SK-N-SH (cell line): ENCODE results near the gene NOBOX. TPM values are rescaled to one million over a fixed set of nuclear protein-coding genes. Genes with fewer than 3 reads are reported as not detected.

Experiments
- CTCF ChIA-PET: fragments of 300-600, 350-600 bp; formaldehyde crosslinking; extraction: SDS; loops from one replicate; lab custom pipeline; 2021; lab: Yijun Ruan, JAX
- POLR2A ChIA-PET: fragments of 350-600 bp; sonication (Branson Sonifier 250); formaldehyde crosslinking; extraction: SDS; loops from one replicate; lab custom pipeline; 2020; ENCODE audit warnings: antibody characterized with exemption, inconsistent platforms; lab: Yijun Ruan, JAX
- DNase-seq: peaks from one replicate; pipeline ENCODE4 v3.0.0; 2012
- H2AFZ ChIP-seq: fragments of 200-600 bp; sonication (generic); 2 replicates; pipeline ENCODE4 v1.8.1; 2016; ENCODE audit warnings: antibody characterized with exemption, mild to moderate bottlenecking, low read depth
- H3F3A ChIP-seq: fragments of 200-600 bp; sonication (generic); replicated peaks from 2 replicates; pipeline ENCODE3; 2016; ENCODE audit warnings: antibody characterized with exemption, mild to moderate bottlenecking; ENCODE audit not compliant: insufficient read depth
- H3K27ac ChIP-seq, 2 experiments: fragments of 200-500 bp in 1 of 2; fragments of 200-600 bp in 1 of 2; sonication (Bioruptor generic) in 1 of 2; sonication (generic), shearing (Covaris generic) in 1 of 2; 2 replicates each; pipeline versions ENCODE4 v1.5.1 to v1.6.1; 2014 to 2016; ENCODE audit warnings: low read depth in 2 of 2, inconsistent platforms in 1 of 2, low read length in 1 of 2, mild to moderate bottlenecking in 1 of 2, mixed read lengths in 1 of 2
- H3K27me3 ChIP-seq: fragments of 200-600 bp; sonication (generic), shearing (Covaris generic); 2 replicates; pipeline ENCODE4 v1.6.1; 2016; ENCODE audit warnings: mixed run types; ENCODE audit not compliant: insufficient read depth
- H3K36me3 ChIP-seq, 2 experiments: fragments of 200-500 bp in 1 of 2; fragments of 200-600 bp in 1 of 2; sonication (Bioruptor generic) in 1 of 2; sonication (generic) in 1 of 2; replicated peaks in 1 of 2; 2 replicates each; pipeline versions ENCODE3 to v1.5.1; 2014 to 2016; ENCODE audit warnings: low read length in 1 of 2, mild to moderate bottlenecking in 1 of 2; ENCODE audit not compliant: insufficient read depth in 2 of 2, control insufficient read depth in 1 of 2
- H3K4me1 ChIP-seq, 2 experiments: fragments of 200-500 bp in 1 of 2; fragments of 200-600 bp in 1 of 2; sonication (Bioruptor generic) in 1 of 2; sonication (generic), shearing (Covaris generic) in 1 of 2; 2 replicates each; pipeline versions ENCODE4 v1.5.1 to v1.6.1; 2014 to 2016; ENCODE audit warnings: low read depth in 1 of 2, low read length in 1 of 2, mixed run types in 1 of 2; ENCODE audit not compliant: insufficient read depth in 2 of 2, control insufficient read depth in 1 of 2
- H3K4me2 ChIP-seq: fragments of 200-600 bp; sonication (generic), shearing (Covaris generic); 2 replicates; pipeline ENCODE4 v1.6.1; 2017; ENCODE audit warnings: mixed run types
- H3K4me3 ChIP-seq, 2 experiments: fragments of 200-500 bp in 1 of 2; fragments of 200-600 bp in 1 of 2; sonication (Bioruptor generic) in 1 of 2; sonication (generic), shearing (Covaris generic) in 1 of 2; 2 replicates each; pipeline versions ENCODE4 v1.5.1 to v1.8.1; 2014 to 2016; ENCODE audit warnings: low read depth in 2 of 2, inconsistent platforms in 1 of 2, low read length in 1 of 2, mild to moderate bottlenecking in 1 of 2, mixed read lengths in 1 of 2, moderate library complexity in 1 of 2
- H3K79me2 ChIP-seq: fragments of 200-600 bp; sonication (generic); 2 replicates; pipeline ENCODE4 v1.8.1; 2017; ENCODE audit warnings: mild to moderate bottlenecking; ENCODE audit not compliant: insufficient read depth
- H3K9ac ChIP-seq: fragments of 200-600 bp; sonication (generic); 2 replicates; pipeline ENCODE4 v1.6.1; 2017; ENCODE audit warnings: mixed run types
- H3K9me2 ChIP-seq: fragments of 200-600 bp; sonication (generic); 2 replicates; pipeline ENCODE4 v1.6.1; 2017; ENCODE audit warnings: mixed run types
- H3K9me3 ChIP-seq: fragments of 200-600 bp; sonication (generic); 2 replicates; pipeline ENCODE4 v1.6.1; 2017; ENCODE audit warnings: mixed run types, mild to moderate bottlenecking, moderate library complexity
- H4K20me1 ChIP-seq: fragments of 200-600 bp; sonication (generic); 2 replicates; pipeline ENCODE4 v1.6.1; 2017; ENCODE audit warnings: mild to moderate bottlenecking, mixed run types; ENCODE audit not compliant: insufficient read depth
- CHD2 ChIP-seq: fragments of 150-350 bp; IDR thresholded peaks from 2 replicates; pipeline ENCODE4 v1.6.1; 2018; ENCODE audit warnings: low read length; ENCODE audit not compliant: partially characterized antibody
- CTCF ChIP-seq: fragments of 200-600 bp; sonication (generic); IDR thresholded peaks from 2 replicates; pipeline ENCODE4 v1.6.1; 2017; ENCODE audit warnings: antibody characterized with exemption, mild to moderate bottlenecking, moderate library complexity
- ELF1 ChIP-seq: IDR thresholded peaks from 2 replicates; pipeline ENCODE4 v1.4.0; 2012
- EP300 ChIP-seq, 2 experiments: IDR thresholded peaks; 2 replicates each; pipeline versions ENCODE4 v1.4.0 to v1.6.1; 2012; ENCODE audit warnings: borderline replicate concordance in 1 of 2, low read depth in 1 of 2, low read length in 1 of 2
- FOSL2 ChIP-seq: IDR thresholded peaks from 2 replicates; pipeline ENCODE4 v1.4.0; 2012; ENCODE audit warnings: low read depth, mild to moderate bottlenecking, moderate library complexity, borderline replicate concordance
- FOXM1 ChIP-seq: IDR thresholded peaks from 2 replicates; pipeline ENCODE4 v1.4.0; 2012; ENCODE audit warnings: low read depth, mild to moderate bottlenecking
- GABPA ChIP-seq: IDR thresholded peaks from 2 replicates; pipeline ENCODE4 v1.4.0; 2012; ENCODE audit warnings: low read depth, mild to moderate bottlenecking
- GATA2 ChIP-seq: sonication (generic); formaldehyde crosslinking; IDR thresholded peaks from 2 replicates; pipeline ENCODE4 v1.5.0; 2020; ENCODE audit warnings: mild to moderate bottlenecking, missing genetic modification reagents
- MAX ChIP-seq: IDR thresholded peaks from 2 replicates; pipeline ENCODE4 v1.4.0; 2012; ENCODE audit warnings: low read depth
- MEF2A ChIP-seq: IDR thresholded peaks from 2 replicates; pipeline ENCODE4 v1.4.0; 2012; ENCODE audit warnings: low read depth, borderline replicate concordance
- NFIC ChIP-seq: IDR thresholded peaks from 2 replicates; pipeline ENCODE4 v1.4.0; 2012; ENCODE audit warnings: borderline replicate concordance
- NRF1 ChIP-seq: IDR thresholded peaks from 2 replicates; pipeline ENCODE4 v1.6.1; 2012; ENCODE audit warnings: low read depth, mild to moderate bottlenecking, low read length
- PBX3 ChIP-seq: IDR thresholded peaks from 2 replicates; pipeline ENCODE4; 2012
- POLR2AphosphoS5 ChIP-seq: IDR thresholded peaks from 2 replicates; pipeline ENCODE4 v1.6.1; 2012; ENCODE audit warnings: low read depth, low read length
- RAD21 ChIP-seq: IDR thresholded peaks from 2 replicates; pipeline ENCODE4 v1.6.1; 2012; ENCODE audit warnings: mild to moderate bottlenecking, low read length
- REST ChIP-seq: IDR thresholded peaks from 2 replicates; pipeline ENCODE4 v1.6.1; 2012; ENCODE audit warnings: mild to moderate bottlenecking, low read depth, low read length, moderate library complexity
- RFX5 ChIP-seq: IDR thresholded peaks from 2 replicates; pipeline ENCODE4 v1.6.1; 2012; ENCODE audit warnings: mild to moderate bottlenecking, improper control_type of control experiment, low read length
- RXRA ChIP-seq: IDR thresholded peaks from 2 replicates; pipeline ENCODE4 v1.4.0; 2012; ENCODE audit warnings: low read depth, mild to moderate bottlenecking, borderline replicate concordance
- SMC3 ChIP-seq: IDR thresholded peaks from 2 replicates; pipeline ENCODE4 v1.6.1; 2012; ENCODE audit warnings: low read depth, low read length, improper control_type of control experiment
- ZBTB33 ChIP-seq: IDR thresholded peaks from 2 replicates; pipeline ENCODE4 v1.4.0; 2012; ENCODE audit warnings: low read depth, borderline replicate concordance
- WGBS: methylation state at CpG from one replicate; pipeline ENCODE4 v1.1.6; 2017; ENCODE audit warnings: low lambda C conversion rate; 5-methylcytosine and 5-hydroxymethylcytosine counted together
- polyA plus RNA-seq, 3 experiments: library from polyadenylated mRNA; depleted of rRNA; stranded (reverse); fragments of >200 nt; gene quantifications; 2 replicates each; pipeline ENCODE4 v1.2.3, GENCODE V29; 2012

Gene NOBOX
- polyA plus RNA-seq, 1 of the 3 experiments (the other 2 are of a cell fraction): not detected

GRCh38 chr7:144410441-144410840 lies 6.9 kb upstream of the NOBOX start:
- Histone ChIP-seq H3K4me2 (no peak overlapping the region), H3K36me3 (no peaks in the 10 kb centered on the region), H3K9me2 (no peaks in the 10 kb centered on the region), H3F3A (no peaks in the 10 kb centered on the region), H3K4me1 (no peaks in the 10 kb centered on the region), H4K20me1 (no peaks in the 10 kb centered on the region), H3K9me3 (no peaks in the 10 kb centered on the region), H3K27me3 (peaks cover 36% of the 10 kb centered on the region; the same call in 1 of the 2 replicates), H3K9ac (no peak overlapping the region), H3K4me3 (no peak overlapping the region), H3K79me2 (no peaks in the 10 kb centered on the region), H3K27ac (no peak overlapping the region)
- DNase-seq: no peak
- ChIA-PET CTCF (interaction anchor here (1.6 to 2.6 kb wide), 2 partner anchors 17 to 19 kb away, joined by 6 to 15 read pairs; no protein-coding TSS in a partner anchor), POLR2A (no interaction called here)
- 17% methylated on average over 4 of the region's 4 CpGs for WGBS
- TF ChIP-seq POLR2AphosphoS5 (no peak), MAX (no peak), PBX3 (no peak), RAD21 (no peak), SMC3 (no peak), EP300 (IDR thresholded peaks at IDR 0.05; ENCODE audit: borderline replicate concordance in 1 of 2, low read depth in 1 of 2, low read length in 1 of 2) (no peak), GATA2 (CRISPR knock-in tag) (no peak), ZBTB33 (no peak), RFX5 (no peak), NFIC (no peak), FOXM1 (no peak), CHD2 (no peak), GABPA (no peak)
- TF ChIP-seq, all 33 proteins: peak for 0
- H2AFZ ChIP-seq: no peak overlapping the region

- Histone ChIP-seq H3K27me3 (peaks cover 46% of the 10 kb centered on the region; the same call in 1 of the 2 replicates), H3K9ac (no peak overlapping the region), H3K79me2 (no peaks in the 10 kb centered on the region), H4K20me1 (no peaks in the 10 kb centered on the region), H2AFZ (no peak overlapping the region), H3K27ac (no peak overlapping the region), H3K9me3 (no peaks in the 10 kb centered on the region), H3K36me3 (no peaks in the 10 kb centered on the region), H3K9me2 (no peaks in the 10 kb centered on the region), H3F3A (no peaks in the 10 kb centered on the region), H3K4me3 (no peak overlapping the region), H3K4me1 (no peaks in the 10 kb centered on the region), H3K4me2 (no peak overlapping the region)
- DNase-seq: no peak
- POLR2A ChIA-PET: no interaction called here
- 9% methylated on average over 3 of the region's 3 CpGs for WGBS
- CTCF ChIA-PET: no interaction called here
- TF ChIP-seq GABPA (no peak), FOSL2 (no peak), EP300 (IDR thresholded peaks at IDR 0.05; ENCODE audit: borderline replicate concordance in 1 of 2, low read depth in 1 of 2, low read length in 1 of 2) (no peak), MAX (no peak), CTCF (no peak), ELF1 (no peak), MEF2A (no peak), RXRA (no peak), NRF1 (no peak), REST (no peak)
Observed at GRCh38 chr7:144408121-144408520, 4.6 kb upstream of the NOBOX start.
